Dedifferentiated amniotic fluid mesenchymal stem cell (primary cell): ENCODE results near the gene NXPH3.
"Not testable (repeated sequence)": the region's sequence is repeated elsewhere in the genome, so short reads cannot be mapped to it uniquely, and the experiment has no call there.

Experiments used
- DNase-seq: peaks from one replicate; pipeline ENCODE4 v3.0.0-alpha.2; 2016; ENCODE audit errors: extremely low spot score

NXPH3 gene

GRCh38 chr17:49575679-49576087 is at the start of gene NXPH3:
Gene NXPH3 (plus strand): TSS chr17:49575871. CDS start chr17:49576220, 349 bp downstream.
- no peak for DNase-seq

DNA sequence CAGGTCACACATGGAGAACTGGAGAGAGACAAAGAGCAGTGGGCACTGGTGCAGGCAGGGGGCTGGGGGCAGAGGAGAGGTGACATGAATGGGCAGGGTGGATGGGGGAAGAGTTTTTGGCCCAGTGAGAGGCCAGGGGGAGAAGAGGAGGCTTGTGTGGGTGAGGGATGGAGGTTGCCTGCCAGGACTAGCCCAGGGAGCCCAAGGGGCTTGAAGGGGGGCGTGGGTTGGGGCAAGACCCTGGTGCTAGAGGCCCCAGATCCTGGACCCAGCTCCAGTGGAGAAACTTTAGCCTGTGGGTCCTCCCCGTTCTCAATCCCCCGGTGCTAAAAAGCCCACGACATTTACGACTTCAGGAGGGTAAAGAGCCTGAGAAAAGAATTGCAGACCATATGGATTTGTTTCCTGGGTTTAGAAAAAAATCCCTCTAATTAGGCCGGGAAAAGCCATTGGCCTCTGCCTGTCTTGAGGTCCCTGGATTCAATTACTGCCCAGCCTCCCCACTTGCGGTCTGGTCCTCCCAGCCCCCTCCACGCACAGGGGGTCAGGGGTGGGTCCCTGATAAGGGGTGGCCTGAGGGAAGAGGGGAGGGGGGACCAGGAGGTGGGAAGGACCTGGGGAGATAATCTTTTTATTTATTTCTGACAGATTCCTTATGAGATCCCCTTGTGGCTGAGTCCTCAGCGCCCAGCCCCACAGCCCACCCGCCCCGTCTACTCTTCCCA is 47.6 kb upstream of the NXPH3 start:
- DNase-seq: no peak

DNA sequence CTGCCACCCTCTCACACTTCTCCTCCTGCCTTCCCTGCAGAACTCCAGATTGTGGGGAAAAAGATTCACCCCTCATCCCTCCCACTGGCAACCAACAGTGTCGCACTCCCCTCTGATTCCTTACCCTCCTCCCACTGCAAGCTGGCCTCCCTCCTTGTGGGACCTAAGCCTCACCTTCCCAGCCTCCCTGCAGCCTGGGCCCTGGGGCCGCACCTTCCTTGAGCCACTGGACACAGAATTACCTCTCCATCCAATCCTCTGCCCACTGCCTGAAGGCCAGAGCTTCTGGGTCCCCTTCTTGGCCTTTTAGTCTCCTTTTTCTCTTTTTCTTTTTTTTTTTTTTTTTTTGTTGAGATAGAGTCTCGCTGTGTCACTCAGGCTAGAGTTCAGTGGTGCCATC is 46.7 kb upstream of the NXPH3 start:
- no peak for DNase-seq

- no peak for DNase-seq
Measured at GRCh38 chr17:49530118-49530517, 45.6 kb upstream of the NXPH3 start.

DNA sequence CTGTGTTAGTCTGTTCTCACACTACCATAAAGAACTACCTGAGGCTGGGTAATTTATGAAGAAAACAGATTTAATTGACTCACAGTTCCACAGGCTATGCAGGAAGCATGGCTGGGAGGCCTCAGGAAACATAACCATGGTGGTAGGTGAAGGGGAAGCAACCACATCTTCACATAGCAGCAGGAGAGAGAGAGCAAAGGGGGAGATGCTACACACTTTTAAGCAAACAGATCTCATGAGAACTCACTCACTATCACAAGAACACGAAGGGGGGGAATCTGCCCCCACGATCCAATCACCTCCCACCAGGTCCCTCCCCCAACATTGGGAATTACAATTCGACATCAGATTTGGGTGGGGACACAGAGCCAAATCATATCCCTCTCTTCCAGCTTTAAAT is 31.8 kb upstream of the NXPH3 start:
- no peak for DNase-seq

GRCh38 chr17:49545007-49545660 is 30.5 kb upstream of the NXPH3 start:
- no peak for DNase-seq

DNA sequence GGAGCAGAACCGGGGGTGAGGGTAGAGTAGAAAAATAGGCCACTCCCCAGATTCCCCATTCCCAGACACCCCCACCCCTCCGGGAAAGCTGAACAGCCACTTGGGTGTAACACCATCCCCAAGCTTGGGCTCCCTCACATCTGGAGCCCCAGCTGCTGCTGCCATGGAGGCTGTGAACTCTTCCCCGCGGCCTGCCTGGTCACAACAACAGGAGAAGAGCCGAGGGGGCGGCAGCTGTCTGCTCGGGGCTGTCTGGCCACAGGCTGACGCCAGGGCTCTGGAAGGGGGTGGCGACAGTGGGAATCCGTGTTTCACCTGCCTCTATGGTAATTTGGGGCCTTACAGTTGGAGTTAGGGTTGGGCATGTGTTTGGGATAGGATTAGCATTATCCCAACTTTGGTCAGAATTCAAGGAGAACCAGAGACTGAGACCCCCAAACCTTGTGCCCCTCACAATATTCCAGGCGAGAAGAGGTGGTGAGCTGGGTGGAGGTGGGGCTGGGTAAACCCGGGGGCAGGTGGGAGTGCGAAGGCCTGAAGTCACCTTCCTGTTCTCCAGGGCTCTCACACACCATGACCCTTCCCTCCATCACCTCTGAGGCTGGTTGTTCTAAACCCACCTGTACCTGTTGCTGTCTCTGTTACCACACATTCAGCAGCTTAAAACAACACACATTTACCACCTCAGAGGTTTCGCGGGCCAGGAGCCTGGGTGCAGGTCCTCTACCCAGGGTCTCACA is 29.7 kb upstream of the NXPH3 start:
- no peak for DNase-seq

DNA sequence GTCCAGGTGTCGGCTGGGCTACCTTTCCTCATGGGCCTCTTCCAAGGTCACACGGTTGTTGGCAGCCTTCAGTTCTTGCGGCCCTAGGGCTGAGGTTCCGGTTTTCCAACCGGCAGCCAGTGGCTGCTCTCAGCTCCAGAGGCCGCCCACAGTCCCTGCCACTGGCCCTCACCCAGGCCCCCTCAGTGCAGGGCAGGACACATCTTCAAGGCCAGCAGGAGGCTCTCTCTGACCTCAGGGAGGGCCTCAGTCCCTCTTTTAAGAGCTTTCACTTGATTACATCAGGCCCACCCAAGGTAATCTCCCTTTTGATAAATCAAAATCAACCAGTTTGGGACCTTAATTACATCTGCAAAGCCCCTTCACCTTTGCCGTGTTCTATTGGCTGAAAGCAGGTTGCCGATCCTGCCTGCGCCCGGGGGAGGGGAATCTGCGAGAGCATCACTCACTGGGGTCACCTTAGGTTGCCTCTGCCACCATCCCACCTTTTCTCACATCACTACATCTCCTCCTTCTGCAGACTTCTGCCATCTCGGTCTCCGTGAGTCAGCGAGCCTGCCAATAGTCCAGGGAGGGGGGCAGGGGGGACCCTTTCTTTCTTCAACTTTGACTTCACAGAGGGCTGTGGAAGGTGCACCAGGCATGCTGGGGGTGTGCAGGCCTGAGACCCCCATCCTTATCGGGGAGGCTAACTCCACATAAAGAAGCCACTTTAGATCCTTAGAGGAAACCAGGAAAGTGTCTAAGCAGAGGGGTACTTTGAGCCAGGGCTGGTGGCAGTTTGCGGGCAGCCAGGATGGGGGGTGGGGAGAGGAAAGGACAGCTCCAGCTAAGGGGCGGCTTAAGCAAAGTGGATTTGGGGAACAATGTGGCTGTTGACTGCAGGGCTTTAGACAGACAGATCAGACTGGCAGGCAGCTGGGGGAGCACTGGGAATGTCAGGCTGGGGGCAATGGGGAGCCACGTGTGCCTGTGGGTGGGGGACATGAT is 28.8 kb upstream of the NXPH3 start:
- DNase-seq: no peak

DNA sequence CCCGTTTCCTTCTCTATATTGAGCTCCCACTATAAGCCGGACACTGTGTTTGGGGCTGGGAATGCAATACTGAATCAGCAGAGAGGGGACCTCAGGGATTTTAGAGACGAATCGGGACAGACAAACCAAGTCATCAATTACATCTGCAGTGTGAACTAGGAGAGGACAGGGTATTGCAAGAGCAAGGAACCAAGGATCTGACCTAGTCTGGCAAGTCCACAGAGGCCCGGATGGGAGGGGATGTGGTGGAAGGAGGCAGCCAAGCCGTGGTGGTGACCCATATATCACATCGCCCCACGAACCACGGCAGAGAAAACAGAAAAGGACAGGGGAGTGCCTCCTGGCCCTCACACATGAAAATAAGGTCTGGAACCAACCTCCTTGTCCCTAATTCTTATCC is 28.1 kb upstream of the NXPH3 start:
- no peak for DNase-seq

DNA sequence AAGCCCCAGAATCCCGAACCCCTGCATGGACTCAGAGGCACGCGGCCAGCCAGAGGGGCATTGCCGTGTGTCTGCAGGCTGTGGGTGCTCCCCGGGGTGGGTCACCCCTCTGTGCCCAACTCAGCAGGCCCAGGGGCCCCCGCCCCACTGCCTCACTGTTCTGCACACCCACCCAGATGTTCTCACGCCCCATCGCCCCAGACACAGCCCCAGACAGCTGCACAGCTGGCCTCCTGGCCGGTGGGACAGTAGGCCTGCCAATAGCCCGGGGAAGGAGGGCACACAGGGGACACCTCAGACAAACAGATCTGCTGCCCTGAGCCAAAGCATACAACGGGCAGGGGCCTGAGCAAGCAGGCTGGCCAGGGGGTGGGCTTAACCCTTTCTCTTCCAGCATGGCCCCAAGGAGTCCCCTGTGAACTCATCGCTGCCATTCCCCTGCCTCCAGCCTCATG is 27.6 kb upstream of the NXPH3 start:
- DNase-seq: no peak

- DNase-seq: no peak
Measured at GRCh38 chr17:49548506-49549310, 27.0 kb upstream of the NXPH3 start.

DNA sequence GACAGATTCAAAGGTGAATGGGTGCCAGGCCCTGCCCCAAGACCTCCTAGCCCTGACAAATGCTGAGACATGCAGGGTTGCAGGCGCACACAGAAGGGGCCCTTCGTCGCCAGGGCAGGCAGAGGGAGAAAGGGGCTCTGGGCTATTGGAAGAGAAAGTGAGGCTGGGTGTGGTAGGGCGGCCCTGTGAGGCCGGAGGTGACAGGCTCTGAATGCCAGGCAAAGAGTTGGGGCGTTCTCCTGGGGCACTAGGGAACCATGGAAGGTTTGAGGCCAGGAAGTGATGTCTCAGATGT is 26.4 kb upstream of the NXPH3 start:
- DNase-seq: no peak

DNA sequence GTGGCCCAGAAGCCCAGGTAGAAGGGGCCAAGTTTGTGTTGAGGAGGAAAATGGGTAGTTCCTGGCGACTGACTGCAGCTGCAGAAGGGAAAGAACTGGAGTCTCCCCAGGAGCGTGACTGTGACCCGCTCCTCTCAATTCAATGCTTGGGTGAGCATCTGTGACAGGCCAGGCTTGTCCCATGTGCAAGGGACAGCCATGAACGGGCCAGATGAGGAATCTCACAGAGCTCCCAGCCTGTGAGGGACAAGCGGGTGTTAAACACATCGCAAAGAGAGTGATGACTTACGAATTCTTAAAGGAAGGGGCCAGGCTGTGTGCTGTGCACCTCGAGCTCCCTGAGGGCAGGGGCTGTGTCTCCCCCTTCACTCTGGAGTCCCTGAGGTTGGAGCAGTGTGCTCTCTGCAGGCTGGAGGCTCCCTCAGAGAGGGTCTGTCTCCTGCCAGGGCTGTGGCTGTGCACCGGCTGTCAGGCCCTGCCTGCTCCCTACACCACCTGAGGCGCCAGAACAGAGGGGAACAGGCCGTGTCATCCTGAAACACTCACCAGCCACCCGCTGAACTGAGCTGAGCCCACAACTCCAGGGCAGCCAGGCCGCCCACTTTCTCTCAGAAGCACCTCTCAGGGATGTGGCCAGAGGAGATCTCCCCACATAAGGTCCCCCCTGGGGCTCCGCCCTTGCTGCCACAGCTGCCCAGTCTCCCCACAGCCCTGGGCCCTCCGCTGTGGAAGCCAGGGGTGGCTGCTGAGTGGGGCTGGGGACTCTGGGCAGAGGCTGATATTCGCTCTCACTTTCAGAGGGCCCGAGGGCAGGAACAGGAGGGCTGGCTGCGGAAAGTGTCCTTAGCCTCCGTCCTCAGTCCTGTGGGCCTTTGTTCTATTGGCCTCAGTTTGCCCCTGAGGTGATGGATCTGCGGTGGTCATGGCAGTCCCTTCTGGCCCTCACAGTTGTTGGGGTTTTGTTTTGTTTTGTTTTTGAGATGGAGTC is 25.7 kb upstream of the NXPH3 start:
- no peak for DNase-seq

DNA sequence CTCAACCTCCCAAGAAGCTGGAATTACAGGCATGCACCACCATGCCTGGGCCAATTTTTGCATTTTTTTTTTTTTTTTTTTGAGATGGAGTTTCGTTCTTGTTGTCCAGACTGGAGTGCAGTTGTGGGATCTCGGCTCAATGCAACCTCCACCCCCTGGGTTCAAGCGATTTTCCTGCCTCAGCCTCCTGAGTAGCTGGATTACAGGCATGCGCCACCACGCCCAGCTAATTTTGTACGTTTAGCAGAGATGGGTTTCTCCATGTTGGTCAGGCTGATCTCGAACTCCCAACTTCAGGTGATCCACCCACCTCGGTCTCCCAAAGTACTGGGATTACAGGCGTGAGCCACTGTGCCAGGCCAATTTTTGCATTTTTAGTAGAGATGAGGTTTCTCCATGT is 24.9 kb upstream of the NXPH3 start:
- DNase-seq: not testable (repeated sequence)

DNA sequence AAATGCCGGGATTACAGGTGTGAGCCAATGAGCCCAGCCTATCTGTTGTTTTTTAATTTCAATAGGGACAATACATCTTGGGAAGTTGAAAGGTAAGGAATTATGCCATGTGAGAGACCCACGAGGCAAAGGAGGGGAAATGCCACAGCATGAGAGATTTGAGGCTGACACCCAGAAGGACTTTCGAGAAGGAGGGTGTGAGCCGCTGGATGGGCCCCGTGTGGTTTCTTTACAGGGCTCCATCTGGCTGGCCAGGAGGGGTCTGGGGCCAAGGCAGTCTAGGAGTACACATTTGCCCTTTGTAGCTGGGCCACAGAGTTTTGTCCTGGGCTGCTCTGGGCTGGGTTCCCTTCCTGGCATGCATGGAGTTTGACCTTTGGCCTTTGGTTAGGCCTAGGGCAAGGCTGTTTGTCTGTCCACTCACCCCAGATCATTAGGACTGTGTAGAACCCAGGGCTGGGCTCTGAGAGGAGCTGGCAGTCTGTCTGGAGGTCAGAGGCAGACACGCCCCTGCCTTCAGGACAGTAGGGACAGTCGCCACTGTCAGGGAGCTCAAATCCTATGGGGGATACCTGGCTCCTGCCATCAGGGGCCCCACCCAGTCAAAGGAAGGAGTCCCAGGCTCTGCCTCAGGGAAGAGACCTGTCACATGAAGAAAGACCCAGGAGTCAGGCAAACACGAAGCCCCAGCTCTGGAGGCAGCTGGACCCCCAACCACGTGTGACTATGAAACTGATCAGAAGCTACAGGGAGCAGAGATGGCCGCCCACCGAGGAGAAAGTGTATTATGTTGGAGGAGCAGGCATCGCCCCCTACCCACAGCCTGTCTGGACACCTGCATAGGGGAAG is 24.2 kb upstream of the NXPH3 start:
- DNase-seq: no peak

DNA sequence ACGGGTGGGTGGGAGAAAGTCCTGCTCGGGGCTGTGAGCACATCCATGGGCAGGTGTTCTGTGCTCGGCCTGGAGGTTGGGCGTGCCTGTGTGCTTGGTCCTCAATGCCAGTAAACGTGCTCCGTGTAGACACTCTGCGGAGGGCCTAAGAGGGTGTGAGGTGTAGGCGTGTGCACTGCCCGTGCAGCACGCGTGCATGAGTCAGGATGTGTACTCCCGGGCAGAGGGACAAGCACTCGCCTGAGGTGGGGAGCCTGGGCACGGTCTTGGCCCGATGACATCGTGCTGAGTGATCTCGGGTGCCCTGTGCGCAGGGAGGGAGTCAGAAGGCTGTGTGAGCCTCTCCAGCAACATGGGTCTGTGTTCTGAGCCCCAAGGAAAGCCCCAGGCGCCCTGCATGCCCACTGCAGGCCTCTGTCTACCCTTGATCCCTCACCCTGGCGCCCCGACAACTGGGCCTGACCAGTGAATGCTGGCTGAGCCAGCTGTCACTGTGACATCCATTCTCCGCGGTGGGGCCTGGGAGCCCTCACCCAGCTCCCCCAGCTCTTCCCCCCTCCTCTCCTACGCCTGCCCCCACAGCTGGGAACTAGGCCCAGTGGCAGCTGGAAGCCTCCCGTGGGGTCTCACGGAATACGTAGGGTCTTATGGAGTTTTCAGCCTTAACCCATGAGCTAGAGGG is 23.5 kb upstream of the NXPH3 start:
- DNase-seq: no peak

DNA sequence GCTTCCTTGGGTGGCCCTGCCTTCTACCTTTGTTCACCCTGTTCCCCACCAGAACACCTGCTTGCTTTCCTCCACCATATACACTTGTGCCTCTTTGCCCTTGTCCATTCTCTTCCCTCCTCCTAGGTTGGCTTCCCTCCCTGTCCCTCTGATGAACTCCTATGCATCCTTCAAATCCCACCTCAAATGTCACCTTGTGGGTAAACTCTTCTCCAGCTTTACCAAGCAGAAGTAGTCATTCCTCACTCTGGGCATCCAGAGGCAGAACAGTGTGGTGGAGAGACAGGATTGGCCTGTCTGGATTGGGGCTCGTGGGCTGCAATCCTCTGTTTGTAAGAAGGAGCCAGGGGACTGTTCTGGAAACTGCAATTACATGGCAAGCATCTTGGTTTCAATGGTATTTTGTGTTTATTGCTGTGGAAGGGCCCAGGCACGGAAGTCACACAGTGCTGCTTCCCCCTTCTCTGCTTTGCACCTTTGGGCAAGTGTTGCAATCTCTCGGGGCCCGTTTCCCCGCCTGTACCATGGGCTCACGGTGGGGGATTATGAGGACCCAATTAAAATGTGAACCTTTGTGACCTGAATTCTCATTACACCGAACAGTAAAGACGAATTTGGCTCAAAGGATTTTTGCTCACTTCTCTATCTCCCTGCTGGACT is 21.9 kb upstream of the NXPH3 start:
- no peak for DNase-seq
